Osteoblast (primary cell): Measurements from ENCODE around the gene LMOD3. TPM values are rescaled to one million over a fixed set of nuclear protein-coding genes. Genes with fewer than 3 reads are reported as not detected.

Source experiments
- DNase-seq: peaks from one replicate; pipeline ENCODE4 v3.0.0; 2011; ENCODE audit warnings: low spot score, mixed read lengths; ENCODE audit not compliant: insufficient read length; ENCODE audit errors: missing footprints
- H2AFZ ChIP-seq: 2 replicates; pipeline ENCODE4 v1.6.0; 2011; ENCODE audit warnings: mild to moderate bottlenecking, low read length
- H3K27ac ChIP-seq: 2 replicates; pipeline ENCODE4 v1.5.1; 2011; ENCODE audit warnings: mild to moderate bottlenecking, low read depth, low read length, moderate library complexity
- H3K27me3 ChIP-seq: 2 replicates; pipeline ENCODE4 v1.6.0; 2012; ENCODE audit warnings: mild to moderate bottlenecking, control low read depth, inconsistent platforms, low read length, moderate library complexity; ENCODE audit not compliant: insufficient read depth
- H3K36me3 ChIP-seq: 2 replicates; pipeline ENCODE4 v1.5.1; 2011; ENCODE audit warnings: mild to moderate bottlenecking, low read length, control low read depth, moderate library complexity; ENCODE audit not compliant: insufficient read depth
- H3K4me1 ChIP-seq: 2 replicates; pipeline ENCODE4 v1.5.1; 2011; ENCODE audit warnings: mild to moderate bottlenecking, low read length, control low read depth, moderate library complexity; ENCODE audit not compliant: insufficient read depth
- H3K4me2 ChIP-seq: 2 replicates; pipeline ENCODE4 v1.6.0; 2011; ENCODE audit warnings: mild to moderate bottlenecking, low read length; ENCODE audit not compliant: insufficient read depth
- H3K4me3 ChIP-seq: fragments of 200-600 bp; sonication (generic); 3 replicates; pipeline ENCODE4 v1.5.1; 2012; ENCODE audit warnings: mild to moderate bottlenecking, low read length, inconsistent platforms; ENCODE audit not compliant: insufficient read depth
- H3K79me2 ChIP-seq: 2 replicates; pipeline ENCODE4 v1.6.0; 2012; ENCODE audit warnings: mild to moderate bottlenecking, low read length, control low read depth, inconsistent platforms; ENCODE audit not compliant: insufficient read depth
- H3K9me3 ChIP-seq: 2 replicates; pipeline ENCODE4 v1.5.1; 2011; ENCODE audit warnings: low read depth, low read length, control low read depth
- H4K20me1 ChIP-seq: 2 replicates; pipeline ENCODE4 v1.6.0; 2012; ENCODE audit warnings: mild to moderate bottlenecking, low read length, control low read depth; ENCODE audit not compliant: insufficient read depth
- CTCF ChIP-seq: IDR thresholded peaks from 2 replicates; pipeline ENCODE4 v1.5.1; 2011; ENCODE audit warnings: mild to moderate bottlenecking, low read depth, low read length, moderate library complexity; ENCODE audit errors: extremely low read depth
- total RNA-seq: library from RNA; depleted of rRNA; stranded (reverse); fragments of >200 nt; gene quantifications from 2 replicates; pipeline ENCODE4 v1.2.3, GENCODE V29; 2012

Gene LMOD3
- total RNA-seq, 1 donor: not detected

GRCh38 chr3:69128509-69128908, 6.1 kb upstream of the LMOD3 start:
- no peak overlapping the region for H3K4me3 ChIP-seq
- no peaks in the 10 kb centered on the region for H4K20me1 ChIP-seq
- DNase-seq: no peak
- H3K27ac ChIP-seq: no peak overlapping the region
- H2AFZ ChIP-seq: no peak overlapping the region
- no peaks in the 10 kb centered on the region for H3K79me2 ChIP-seq
- TF ChIP-seq CTCF: no peak
- no peaks in the 10 kb centered on the region for H3K36me3 ChIP-seq
- no peaks in the 10 kb centered on the region for H3K9me3 ChIP-seq
- peaks cover 14% of the 10 kb centered on the region for H3K27me3 ChIP-seq
- H3K4me2 ChIP-seq: no peak overlapping the region
- H3K4me1 ChIP-seq: no peaks in the 10 kb centered on the region

- TF ChIP-seq CTCF: no peak
- no peaks in the 10 kb centered on the region for H4K20me1 ChIP-seq
- H2AFZ ChIP-seq: no peak overlapping the region
Measured at GRCh38 chr3:69126999-69127398, 4.6 kb upstream of the LMOD3 start.

GRCh38 chr3:69126216-69126615, 3.8 kb upstream of the LMOD3 start:
- H3K27me3 ChIP-seq: peaks cover 16% of the 10 kb centered on the region
- no peak overlapping the region for H3K27ac ChIP-seq
- H3K79me2 ChIP-seq: no peaks in the 10 kb centered on the region
- no peaks in the 10 kb centered on the region for H3K4me1 ChIP-seq
- no peaks in the 10 kb centered on the region for H3K36me3 ChIP-seq
- H3K4me3 ChIP-seq: no peak overlapping the region
- no peak for TF ChIP-seq CTCF
- no peak overlapping the region for H2AFZ ChIP-seq
- no peak for DNase-seq
- H3K9me3 ChIP-seq: no peaks in the 10 kb centered on the region
- no peak overlapping the region for H3K4me2 ChIP-seq
- no peaks in the 10 kb centered on the region for H4K20me1 ChIP-seq

More at GRCh38 chr3:69126999-69127398, 4.6 kb upstream of the LMOD3 start:
- Histone ChIP-seq H3K27me3 (peaks cover 16% of the 10 kb centered on the region), H3K27ac (no peak overlapping the region), H3K79me2 (no peaks in the 10 kb centered on the region), H3K36me3 (no peaks in the 10 kb centered on the region), H3K4me2 (no peak overlapping the region), H3K4me1 (no peaks in the 10 kb centered on the region), H3K4me3 (no peak overlapping the region), H3K9me3 (no peaks in the 10 kb centered on the region)
- DNase-seq: no peak

- Histone ChIP-seq H3K36me3 (no peaks in the 10 kb centered on the region), H3K79me2 (no peaks in the 10 kb centered on the region), H2AFZ (no peak overlapping the region), H3K4me1 (no peaks in the 10 kb centered on the region), H3K4me2 (no peak overlapping the region), H3K4me3 (no peak overlapping the region), H4K20me1 (no peaks in the 10 kb centered on the region), H3K9me3 (no peaks in the 10 kb centered on the region), H3K27ac (no peak overlapping the region), H3K27me3 (peaks cover 10% of the 10 kb centered on the region)
- DNase-seq: no peak
- TF ChIP-seq CTCF: no peak
Measured at GRCh38 chr3:69121950-69122349, 445 bp downstream of the LMOD3 start.
